Occipital lobe (tissue), 2 donors: Measurements from ENCODE around the gene ASB18. TPM values are rescaled to one million over a fixed set of nuclear protein-coding genes. Genes with fewer than 3 reads are reported as not detected.

ENCODE experiments used
- small RNA-seq: library from RNA; depleted of rRNA; stranded (forward); fragments of <200 nt; gene quantifications from one replicate; pipeline ENCODE3, GENCODE V24; 2014
- total RNA-seq: library from RNA; depleted of rRNA; stranded (reverse); fragments of >200 nt; gene quantifications from one replicate; pipeline ENCODE4 v1.2.3, GENCODE V29; 2014

Gene ASB18
- total RNA-seq, 1 donor from 2014 or later, result 0.78 TPM

Small RNA genes lying within 50 kb of the gene (small RNA-seq; reads per million reads assigned to genes)
- gene RF00019 (not detected), gene RNU1-31P (not detected)

Other genes starting within 250 kb of the ASB18 start
- not detected for gene GBX2, start 96.0 kb downstream of the ASB18 start, total RNA-seq